Stimulated activated CD4-positive, alpha-beta T cell treated with anti-CD3 and anti-CD28 coated beads, Interleukin-12 subunit alpha, Interleukin-12 subunit beta, amount 100 ng/mL, for 48 hours (primary cell): Measurements from ENCODE around the gene TBC1D1.
A peak's percentile ranks its signal among the peaks of the same experiment; 100 is the strongest.

Experiments
- DNase-seq, 3 donors: peaks; one replicate each; pipeline ENCODE4 v3.0.0-alpha.2; 2020; ENCODE audit warnings: low read depth in 2 of 3, low spot score in 1 of 3

TBC1D1 gene

GRCh38 chr4:38141808-38142500 is 251.1 kb downstream of the TBC1D1 start:
- DNase-seq = no peak

- no peak for DNase-seq
These were observed 253.1 kb downstream of the TBC1D1 start for GRCh38 chr4:38144031-38144430.

- no peak for DNase-seq
These were observed 254.3 kb downstream of the TBC1D1 start for GRCh38 chr4:38145033-38145678.

- no peak for DNase-seq
These were observed 254.9 kb downstream of the TBC1D1 start for GRCh38 chr4:38145741-38146140.

- no peak for DNase-seq
These were observed 255.5 kb downstream of the TBC1D1 start for GRCh38 chr4:38146383-38146782.

GRCh38 chr4:38149472-38149996 is 258.6 kb downstream of the TBC1D1 start:
- no peak for DNase-seq

- no peak for DNase-seq
These were observed 259.2 kb downstream of the TBC1D1 start for GRCh38 chr4:38149997-38150671.

GRCh38 chr4:38150766-38151165 is 259.9 kb downstream of the TBC1D1 start:
- DNase-seq = no peak

- no peak for DNase-seq
These were observed 261.0 kb downstream of the TBC1D1 start for GRCh38 chr4:38151873-38152272.

GRCh38 chr4:38152305-38152704 is 261.4 kb downstream of the TBC1D1 start:
- DNase-seq = no peak

- no peak for DNase-seq
These were observed 262.0 kb downstream of the TBC1D1 start for GRCh38 chr4:38152721-38153386.

GRCh38 chr4:38153387-38153760 is 262.5 kb downstream of the TBC1D1 start:
- DNase-seq = no peak

GRCh38 chr4:38154252-38154651 is 263.4 kb downstream of the TBC1D1 start:
- no peak for DNase-seq

- DNase-seq = no peak
These were observed 264.1 kb downstream of the TBC1D1 start for GRCh38 chr4:38154681-38155588.

- no peak for DNase-seq
These were observed 264.9 kb downstream of the TBC1D1 start for GRCh38 chr4:38155589-38156294.

GRCh38 chr4:38157592-38157991 is 266.7 kb downstream of the TBC1D1 start:
- no peak for DNase-seq

- peak; percentile 40 to 48 (median 44) for DNase-seq
These were observed 269.8 kb downstream of the TBC1D1 start for GRCh38 chr4:38160487-38161207.

GRCh38 chr4:38161208-38162113 is 270.6 kb downstream of the TBC1D1 start:
- no peak for DNase-seq
